HG03066 (cell line): ENCODE results near the gene RNF43.
"Not testable (repeated sequence)": the region's sequence is repeated elsewhere in the genome, so short reads cannot be mapped to it uniquely, and the experiment has no call there.

Experiments used
- ATAC-seq: cut with Tn5 transposase; IDR thresholded peaks from one replicate; pipeline ENCODE4 v1.9.1; 2021; ENCODE audit warnings: low read depth; ENCODE audit not compliant: unreplicated experiment

The RNF43 gene

DNA sequence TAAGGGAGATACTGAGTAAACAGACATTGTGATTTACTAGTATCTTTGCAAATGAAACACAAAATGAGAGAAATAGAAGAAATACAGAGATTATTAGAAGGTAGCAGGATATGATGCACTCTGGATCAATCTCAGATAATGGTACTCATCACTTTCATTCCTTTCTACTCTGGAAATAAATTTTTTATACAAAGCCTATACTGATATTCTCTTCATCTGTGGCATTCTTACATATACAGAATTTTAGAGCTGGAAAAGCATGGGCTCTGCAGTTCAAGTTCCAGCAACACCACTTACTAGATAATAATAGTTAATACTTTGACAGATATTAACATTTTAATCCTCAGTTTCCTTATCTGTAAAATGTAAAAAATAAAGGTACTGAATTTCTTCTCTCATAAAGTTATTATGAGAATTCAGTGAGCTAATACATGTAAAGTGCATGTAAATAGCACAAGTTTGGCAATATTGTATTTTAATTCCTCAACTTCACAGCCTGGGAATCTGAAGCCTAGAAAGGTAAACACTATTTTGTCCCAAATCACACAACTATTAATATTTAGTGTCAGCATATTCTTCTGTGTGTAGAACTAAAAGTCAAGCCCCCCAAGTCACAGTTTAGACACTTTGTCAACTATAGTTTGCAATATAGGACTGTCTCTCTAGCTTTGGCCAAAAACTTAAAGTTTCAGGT lies 6.5 kb downstream of the RNF43 start:
- no peak for ATAC-seq

DNA sequence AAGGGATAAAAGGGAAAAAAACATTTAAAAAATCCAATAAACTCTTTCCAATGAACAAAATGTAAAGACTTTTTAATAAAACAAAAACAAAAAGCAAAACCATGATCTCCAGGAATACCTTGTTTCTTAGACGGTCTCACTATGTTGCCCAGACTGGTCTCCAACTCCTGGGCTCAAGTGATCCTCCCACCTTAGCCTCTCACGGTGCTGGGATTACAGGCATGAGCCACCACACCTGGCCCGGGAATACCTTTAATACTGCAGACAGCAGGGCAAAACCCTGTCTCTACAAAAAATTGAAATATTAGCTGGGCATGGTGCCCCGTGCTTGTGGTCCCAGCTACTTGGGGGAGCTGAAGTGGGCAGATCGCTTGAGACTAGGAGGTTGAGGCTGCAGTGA lies 7.9 kb downstream of the RNF43 start:
- no peak for ATAC-seq

DNA sequence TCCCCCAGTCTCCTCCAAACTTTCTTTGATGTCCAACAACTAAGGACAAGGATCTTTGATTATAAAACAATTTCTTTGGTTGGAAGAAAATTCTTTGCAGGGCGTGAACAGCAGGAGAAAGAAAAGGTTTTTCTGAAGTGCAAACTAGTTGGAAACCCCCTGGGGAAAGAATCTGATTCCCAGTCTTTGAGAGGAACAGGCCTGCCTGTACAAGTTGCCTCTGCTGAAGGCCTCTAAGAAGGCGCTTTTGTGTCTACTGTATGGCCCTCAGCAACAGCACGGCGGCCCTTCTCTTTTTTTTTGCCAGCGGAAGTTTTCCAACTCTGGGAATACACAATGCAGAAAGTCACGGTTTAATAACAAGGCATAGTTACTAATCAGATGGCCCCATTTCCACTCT lies 14.0 kb downstream of the RNF43 start:
- no peak for ATAC-seq

DNA sequence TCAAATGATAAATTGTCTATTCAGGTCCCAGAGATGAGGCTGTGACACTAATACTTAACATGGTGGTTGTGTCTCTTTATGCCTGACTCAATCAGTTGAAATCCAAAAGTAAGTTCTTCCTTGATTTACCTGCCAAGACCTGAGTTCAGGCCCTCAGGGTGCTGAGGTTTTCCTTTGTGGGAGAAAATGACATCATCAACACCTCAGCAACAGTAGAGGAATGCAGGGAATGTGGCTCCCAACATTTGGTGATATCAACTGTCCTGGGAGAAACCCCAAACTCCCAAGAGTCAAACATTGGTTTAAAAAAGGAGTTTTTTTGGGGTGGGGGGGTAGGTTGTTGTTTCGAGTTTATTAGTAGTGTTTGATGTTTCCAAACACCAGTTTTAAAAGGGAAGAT lies 14.7 kb downstream of the RNF43 start:
- no peak for ATAC-seq

DNA sequence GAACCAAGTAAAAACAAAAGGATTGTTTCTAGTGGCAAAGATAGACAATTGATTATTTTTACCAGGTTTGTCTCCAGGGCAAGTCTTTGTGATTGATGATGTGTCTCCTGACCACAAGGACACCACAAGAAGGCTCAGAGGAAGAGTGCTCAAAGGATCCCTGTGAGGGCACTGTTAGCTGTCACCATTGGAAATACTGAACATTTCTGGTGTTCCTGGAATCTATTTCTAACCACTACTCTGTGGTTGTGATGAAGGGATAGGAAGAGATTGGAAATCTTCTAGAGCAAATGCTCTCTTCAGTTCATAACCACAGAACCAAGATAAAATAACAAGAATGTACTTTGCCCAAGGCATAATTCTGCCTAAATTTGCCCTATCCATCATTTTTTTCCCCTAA lies 15.3 kb downstream of the RNF43 start:
- ATAC-seq, result no peak

DNA sequence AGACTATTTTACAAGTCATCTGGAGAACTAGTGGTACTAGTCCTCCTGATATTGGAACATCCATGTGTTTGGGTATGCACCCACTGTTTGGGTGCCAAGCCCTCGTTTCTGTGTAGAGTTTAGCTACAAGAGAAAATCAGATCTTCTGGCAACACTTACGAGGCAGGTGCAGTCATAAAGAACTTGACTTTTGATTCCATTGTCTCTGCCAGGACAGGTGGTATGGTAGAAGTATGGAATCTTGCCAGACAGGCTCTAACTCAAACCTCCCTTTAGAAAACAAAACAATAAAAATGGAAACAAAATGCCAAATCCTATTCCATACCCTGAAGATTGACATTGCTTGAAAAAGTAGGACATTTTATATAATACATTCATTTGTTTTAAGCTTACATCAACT lies 16.0 kb downstream of the RNF43 start:
- ATAC-seq, result no peak

DNA sequence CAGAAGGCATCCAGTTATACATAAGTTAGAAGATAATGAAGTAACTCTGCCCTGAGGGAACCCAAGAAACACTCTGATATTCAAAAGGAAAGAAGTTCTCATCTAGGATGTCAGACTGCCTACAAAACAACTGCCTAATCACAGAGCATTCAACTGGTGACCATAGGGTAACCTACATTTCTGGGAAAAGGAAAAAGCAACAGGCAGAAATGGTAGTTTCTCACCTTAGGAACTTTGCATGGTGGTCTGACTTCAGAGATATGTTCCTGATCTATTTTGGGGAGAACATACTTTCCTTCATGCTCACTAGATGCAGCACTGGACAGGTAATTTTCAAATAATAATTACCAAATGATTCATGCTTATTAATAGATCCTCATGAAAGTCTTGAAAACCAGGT lies 16.5 kb downstream of the RNF43 start:
- no peak for ATAC-seq

DNA sequence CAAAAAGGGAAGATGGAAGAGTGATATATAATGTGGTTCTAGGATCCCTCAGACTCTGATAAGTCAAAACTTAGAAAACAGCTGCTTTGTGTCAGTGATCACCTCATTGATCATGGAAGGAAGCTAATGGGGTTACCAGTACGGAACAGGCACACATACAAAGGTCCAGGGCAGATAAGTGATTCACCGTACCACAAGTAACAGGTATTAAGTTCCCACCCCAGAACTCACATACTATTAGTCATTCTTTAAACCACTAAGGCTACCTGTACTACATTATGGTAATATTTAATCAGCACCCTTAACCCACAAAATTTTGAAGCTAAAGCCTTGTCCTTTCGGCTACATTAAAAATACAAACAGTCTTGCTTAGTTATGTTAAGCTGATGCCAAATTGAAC lies 17.4 kb downstream of the RNF43 start:
- no peak for ATAC-seq

DNA sequence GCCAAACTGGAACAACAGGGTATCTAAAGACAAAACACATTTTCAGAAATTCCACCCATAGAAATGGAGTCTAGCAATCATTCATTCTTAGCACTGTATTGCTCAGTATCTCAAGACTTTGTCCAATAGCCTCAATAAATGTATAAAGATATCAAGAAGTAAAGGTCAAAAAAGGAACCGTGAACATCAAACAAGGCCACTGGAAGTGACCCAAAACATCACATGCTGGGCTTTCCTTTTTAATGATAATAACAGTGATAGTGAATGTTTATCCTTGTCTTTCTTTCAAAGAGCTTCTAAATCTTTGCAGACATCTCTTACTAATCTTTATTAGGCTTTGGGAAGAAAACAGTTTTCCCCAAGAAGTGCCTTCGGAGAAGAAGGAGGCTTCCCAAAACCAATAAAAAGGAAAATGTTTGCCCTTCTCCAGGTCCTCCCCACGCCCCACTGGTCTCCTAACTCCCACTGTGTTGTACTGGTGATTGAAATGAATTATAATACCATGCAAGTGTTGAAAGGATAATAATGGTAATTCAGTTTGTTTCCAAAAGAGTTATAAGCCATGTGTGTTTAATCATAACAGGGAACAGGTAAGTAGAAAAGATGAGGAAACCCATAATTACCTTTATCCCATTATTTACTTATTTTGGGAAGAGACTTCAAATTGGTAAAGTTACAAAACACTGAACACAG lies 18.6 kb downstream of the RNF43 start:
- ATAC-seq, result no peak

DNA sequence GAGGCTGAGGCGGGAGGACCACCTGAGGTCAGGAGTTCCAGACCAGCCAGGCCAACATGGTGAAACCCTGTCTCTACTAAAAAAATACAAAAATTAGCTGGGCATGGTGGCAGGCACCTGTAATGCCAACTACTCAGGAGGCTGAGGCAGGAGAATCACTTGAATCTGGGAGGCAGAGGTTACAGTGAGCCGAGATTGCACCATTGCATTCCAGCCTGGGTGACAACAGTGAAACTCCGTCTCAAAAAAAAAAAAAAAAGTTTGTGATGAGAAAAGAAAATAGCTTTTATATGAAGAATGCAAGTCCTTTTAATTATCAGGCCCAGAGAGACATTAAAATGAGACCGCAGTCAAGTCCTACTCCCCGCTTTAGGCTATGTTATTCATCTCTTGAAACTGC lies 19.9 kb downstream of the RNF43 start:
- ATAC-seq, result not testable (repeated sequence)

DNA sequence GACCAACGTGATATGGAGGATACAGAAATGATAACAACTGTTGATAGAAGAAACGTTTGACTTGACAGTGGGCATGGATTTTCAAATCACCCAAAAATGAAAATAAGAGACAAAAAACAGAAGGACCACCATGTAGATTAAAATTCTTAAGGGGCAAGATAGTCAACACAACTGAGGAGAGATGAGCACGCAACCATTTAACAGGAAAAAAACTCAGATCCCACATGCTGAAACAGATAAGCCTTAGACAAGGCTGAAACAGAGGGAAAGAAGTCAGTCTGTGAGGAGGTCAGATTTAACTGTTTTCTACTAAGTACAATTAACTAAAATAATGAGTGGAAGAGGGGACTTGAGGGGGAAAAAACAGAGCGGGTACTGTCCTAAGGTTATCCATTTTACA lies 21.2 kb downstream of the RNF43 start:
- no peak for ATAC-seq

DNA sequence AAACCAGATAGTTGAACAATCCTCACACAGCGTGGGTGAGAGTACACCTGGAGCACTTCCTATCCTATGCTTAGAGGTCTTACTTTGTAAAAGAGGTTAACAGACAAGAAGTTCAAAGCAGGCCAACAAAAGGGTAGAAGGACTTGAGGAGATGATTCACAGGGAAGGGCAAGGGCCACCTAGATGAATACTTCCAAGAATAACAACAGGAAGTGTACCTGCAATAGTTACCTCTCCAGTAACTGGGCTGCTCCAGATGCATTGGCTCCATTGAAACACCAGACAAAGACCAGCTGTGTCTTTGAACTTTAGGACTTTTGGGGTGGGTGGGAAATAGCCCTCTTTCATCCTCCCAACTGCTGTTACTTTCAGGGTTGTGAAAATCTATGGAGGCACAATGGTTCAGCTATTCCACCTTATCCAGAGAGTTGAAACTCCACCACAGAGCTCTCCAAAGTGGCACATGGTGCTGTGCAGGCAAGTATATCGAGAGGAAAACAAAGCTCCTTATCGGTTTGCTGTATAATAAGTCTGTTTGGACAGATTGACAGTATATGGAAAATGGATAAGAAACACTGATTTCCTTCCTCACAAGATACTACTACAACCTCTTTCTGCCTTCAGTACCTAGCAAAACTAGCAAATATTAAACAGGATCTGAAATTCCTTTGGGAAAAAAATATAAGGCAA lies 22.7 kb downstream of the RNF43 start:
- ATAC-seq, result no peak

DNA sequence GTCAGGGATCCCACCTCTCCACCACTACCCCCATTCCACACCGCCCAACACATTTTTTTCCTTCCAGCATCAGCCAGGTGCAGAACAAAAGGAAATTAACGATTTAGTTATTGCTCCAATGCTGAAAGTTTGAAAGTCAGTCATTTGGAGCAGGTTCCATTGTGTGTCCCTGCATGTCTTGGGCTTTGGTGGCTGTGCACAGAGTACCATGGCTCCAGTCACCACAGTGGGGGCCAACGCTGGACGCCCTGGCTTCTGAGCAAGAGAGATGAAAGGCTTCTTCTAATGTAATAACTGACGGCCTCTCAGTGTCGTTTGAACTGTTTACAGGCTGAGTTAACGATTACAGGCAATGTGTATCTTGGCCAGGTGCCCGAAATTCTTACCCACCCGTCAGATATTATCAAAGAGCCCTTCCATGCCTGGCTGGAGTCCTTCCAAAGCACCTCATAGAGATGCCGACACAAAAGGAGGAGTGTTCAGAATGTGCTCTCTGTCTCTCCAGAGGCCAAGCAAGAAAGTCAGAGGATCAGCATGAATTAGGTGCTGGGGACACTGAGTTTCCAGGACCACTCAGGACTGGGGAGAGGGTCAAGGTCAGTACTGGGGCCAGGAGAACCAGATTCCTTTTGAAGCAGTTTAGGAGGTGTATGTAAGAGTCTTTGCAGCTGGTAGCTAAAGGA lies 25.9 kb downstream of the RNF43 start:
- ATAC-seq, result no peak

DNA sequence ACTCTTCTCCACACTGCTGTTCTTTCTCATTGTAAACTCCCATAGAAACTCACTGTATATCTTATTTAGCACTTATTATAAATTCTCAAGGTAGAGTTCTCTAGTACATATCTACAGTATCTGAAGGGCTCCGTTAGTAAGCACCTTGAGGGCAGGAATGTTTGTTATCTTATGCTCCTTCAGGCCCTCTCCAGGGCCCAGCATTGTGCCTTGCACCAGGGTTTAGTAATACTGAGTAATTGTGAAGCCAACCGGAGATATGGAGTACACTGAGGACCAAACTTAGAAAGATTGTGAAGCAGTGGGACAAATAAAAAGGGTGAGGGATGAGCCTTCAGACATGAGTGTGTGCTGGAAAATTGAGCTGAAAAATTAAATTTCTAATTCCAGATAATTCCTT lies 26.4 kb downstream of the RNF43 start:
- no peak for ATAC-seq

DNA sequence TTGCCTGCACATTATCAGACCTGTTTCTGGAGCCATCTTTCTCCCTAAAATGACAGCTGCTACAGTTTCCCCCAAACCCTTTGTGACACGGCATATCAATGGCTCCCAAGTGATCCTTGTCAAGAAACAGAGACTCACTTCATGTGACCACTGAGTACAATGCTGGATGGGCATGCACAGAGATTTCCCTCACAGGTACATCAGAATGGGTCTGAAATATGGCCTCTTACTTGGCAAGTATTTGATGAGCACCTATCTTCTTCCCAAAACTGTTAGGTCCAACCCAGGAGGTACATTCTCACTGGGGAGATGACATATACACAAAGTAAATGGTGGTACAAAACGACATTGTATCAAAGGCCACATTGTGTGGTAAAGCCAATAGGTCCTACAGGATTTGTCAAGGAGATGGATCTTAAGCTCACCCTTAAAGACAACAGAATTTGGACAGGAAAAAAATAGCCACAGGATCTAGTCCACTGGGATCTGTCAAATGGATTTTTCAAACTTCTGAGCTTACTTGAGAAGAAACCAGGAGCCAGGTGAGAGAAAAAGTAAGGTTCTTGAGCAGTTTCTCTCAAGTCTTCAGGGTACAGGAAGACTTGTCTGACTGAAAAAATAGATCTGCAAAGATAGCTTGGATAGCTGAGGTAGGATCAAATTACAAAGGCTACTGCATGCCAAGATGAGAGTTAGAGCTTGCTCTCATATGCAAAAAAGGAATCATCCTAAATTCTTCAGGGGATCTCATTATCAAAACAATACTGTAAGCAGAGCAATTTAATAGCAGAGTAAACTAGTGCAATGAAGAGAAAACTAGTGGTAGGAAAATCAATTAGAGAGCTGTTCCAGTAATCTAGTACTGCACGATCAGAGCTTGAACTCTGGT lies 28.8 kb downstream of the RNF43 start:
- no peak for ATAC-seq

DNA sequence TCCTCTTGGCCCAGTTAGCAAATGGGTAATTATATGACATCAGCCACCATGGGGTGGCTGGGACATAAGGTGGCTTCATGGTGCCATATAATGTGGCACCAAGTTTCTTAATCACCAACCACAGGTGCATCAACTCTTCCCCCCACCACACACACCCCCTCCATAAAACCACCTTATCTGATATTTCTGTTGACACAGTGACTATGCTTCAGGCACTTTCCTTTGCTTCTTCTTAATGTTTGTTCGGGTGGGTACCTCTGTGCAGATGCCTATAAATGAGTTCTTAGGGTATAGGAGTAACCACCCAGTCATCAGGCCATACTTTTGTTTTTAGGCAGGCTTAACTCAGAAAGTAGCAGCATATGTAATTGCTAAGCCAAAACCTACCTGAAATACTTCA lies 29.5 kb downstream of the RNF43 start:
- ATAC-seq, result no peak

DNA sequence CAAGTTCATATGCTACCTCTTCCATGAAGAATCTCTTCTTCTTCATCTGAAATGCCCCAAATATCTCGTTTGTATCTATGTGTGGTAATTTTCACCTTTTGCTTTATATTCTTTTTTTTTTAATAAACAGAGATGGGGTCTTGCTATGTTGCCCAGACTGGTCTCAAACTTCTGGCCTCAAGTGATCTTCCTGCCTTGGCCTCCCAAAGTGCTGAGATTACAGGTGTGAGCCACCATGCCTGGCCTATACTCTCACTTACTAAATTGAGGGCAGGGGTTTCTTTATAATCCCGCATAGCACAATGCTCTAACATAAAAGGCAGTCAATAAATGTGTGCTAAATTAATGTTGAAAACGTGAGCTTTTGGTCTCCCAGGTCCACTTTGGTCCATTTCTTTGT lies 30.6 kb downstream of the RNF43 start:
- ATAC-seq, result no peak

DNA sequence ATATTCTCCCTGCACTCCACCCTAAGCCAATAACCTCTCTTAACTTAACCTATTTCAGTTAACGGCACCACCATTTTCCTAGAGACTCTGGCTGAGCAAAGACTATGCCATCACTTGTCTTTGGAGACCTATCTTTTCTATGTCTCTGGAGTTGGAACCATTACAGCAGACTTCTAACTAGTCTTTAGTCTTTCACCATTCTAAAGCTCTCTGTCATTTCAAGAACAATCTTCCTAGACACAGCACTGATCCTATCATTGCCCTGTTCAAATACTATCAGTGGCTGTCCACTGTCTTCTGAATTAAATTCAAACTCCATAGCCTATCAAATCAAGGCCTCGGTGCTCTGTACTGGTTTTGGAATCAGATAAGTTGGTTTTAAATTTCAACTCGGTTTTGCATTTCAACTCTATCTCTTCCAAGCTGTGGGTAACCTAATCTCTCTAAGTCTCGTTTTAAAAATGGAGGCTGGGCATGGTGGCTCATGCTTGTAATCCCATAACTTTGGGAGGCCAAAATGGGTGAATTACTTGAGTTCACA lies 31.9 kb downstream of the RNF43 start:
- no peak for ATAC-seq

DNA sequence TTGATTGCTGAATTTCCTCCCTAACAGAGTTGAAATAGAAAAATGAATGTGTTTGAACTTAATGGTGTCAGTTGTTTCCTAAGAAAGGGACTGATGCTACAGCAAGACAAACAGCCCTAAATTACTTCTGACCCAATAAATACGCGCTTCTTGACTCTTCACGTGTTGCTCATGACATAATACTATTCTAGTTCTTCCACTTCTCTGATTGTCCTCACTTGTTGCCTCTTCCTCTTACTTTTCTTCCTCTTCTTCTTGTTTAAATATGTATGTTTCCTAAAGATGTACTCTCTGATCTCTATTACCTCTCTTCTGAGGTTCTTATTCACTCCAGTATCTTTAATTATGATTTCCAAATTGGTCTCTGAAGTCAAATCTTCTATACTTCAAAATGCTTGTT lies 32.4 kb downstream of the RNF43 start:
- no peak for ATAC-seq

DNA sequence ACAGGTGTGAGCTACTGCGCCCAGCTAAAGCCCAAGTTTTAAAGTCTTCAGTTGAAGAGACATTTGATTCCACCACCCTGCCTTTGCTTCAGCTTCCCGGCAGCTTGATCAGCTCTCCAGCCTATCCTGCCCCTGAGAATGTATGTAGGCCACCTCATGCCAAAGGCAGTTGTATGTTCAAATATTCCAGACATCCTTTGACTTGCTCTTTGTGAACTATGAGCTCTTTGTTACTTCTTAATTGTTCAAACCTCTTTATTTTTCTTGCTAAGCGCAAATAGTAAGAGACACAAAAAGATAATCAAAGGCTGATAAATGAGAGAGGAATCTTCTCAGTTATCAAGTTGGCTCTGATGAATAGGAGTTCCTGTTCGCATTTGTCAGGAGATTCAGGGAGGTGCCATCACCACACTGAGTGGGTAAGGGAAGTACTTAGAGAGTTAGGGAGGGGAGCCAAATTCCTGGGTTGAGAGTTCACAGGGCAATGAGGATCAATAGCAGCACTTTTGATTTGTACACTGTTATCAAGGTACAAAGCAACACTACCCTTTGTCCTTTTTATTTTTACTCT lies 33.4 kb downstream of the RNF43 start:
- no peak for ATAC-seq
